ENCODE measurements around the gene YIPF5. TPM values are rescaled to one million over a fixed set of nuclear protein-coding genes. Genes with fewer than 3 reads are reported as not detected.

YIPF5 gene
- total RNA-seq, 4 donors from 2014 or later: 29.4 to 49.7 (median 37.8) TPM

- WGBS, 2 donors: 74 to 89% methylated on average over 4 of the region's 4 CpGs
- intact Hi-C loops (cut with DNase I): no loop called here
- Histone ChIP-seq H3K4me3 (no peak overlapping the region), H3K36me3 (no peaks in the 10 kb centered on the region), H3K9me3 (no peaks in the 10 kb centered on the region), H3K27me3 (no peaks in the 10 kb centered on the region), H3K27ac (no peak overlapping the region), H3K4me1 (peaks cover 0 to 6% (median 5%) of the 10 kb centered on the region in 3 donors)
- TF ChIP-seq CTCF (IDR thresholded peaks at IDR 0.05) (no peak), POLR2A (IDR thresholded peaks at IDR 0.05) (no peak)
- no peak for DNase-seq
Measured at GRCh38 chr5:144130306-144130705, 40.2 kb downstream of the YIPF5 start.

GRCh38 chr5:144128844-144129243 is 41.6 kb downstream of the YIPF5 start:
- DNase-seq: no peak
- TF ChIP-seq POLR2A (IDR thresholded peaks at IDR 0.05) (no peak), CTCF (IDR thresholded peaks at IDR 0.05) (no peak)
- H3K4me1 ChIP-seq: peaks cover 0 to 15% (median 5%) of the 10 kb centered on the region in 3 donors
- no peaks in the 10 kb centered on the region for H3K27me3 ChIP-seq
- H3K9me3 ChIP-seq: no peaks in the 10 kb centered on the region
- no peak overlapping the region for H3K4me3 ChIP-seq
- intact Hi-C loops (cut with DNase I): no loop called here
- H3K36me3 ChIP-seq: no peaks in the 10 kb centered on the region
- no peak overlapping the region for H3K27ac ChIP-seq
- 90 to 91% methylated on average over 3 to 4 of the region's 4 CpGs for WGBS, 2 donors

GRCh38 chr5:144126707-144127106 is 43.8 kb downstream of the YIPF5 start:
- WGBS, 2 donors: 71 to 80% methylated on average over 4 of the region's 4 CpGs
- TF ChIP-seq CTCF (IDR thresholded peaks at IDR 0.05) (no peak), POLR2A (IDR thresholded peaks at IDR 0.05) (no peak)
- Histone ChIP-seq H3K27me3 (no peaks in the 10 kb centered on the region), H3K9me3 (no peaks in the 10 kb centered on the region), H3K4me3 (no peak overlapping the region), H3K36me3 (no peaks in the 10 kb centered on the region), H3K4me1 (peaks cover 0 to 24% (median 5%) of the 10 kb centered on the region in 3 donors), H3K27ac (no peak overlapping the region)
- no peak for DNase-seq
- intact Hi-C loops (cut with DNase I): no loop called here

- TF ChIP-seq CTCF (IDR thresholded peaks at IDR 0.05) (no peak), POLR2A (IDR thresholded peaks at IDR 0.05) (no peak)
- Histone ChIP-seq H3K27ac (no peak overlapping the region), H3K9me3 (no peaks in the 10 kb centered on the region), H3K4me1 (peaks cover 0 to 26% (median 5%) of the 10 kb centered on the region in 3 donors), H3K27me3 (no peaks in the 10 kb centered on the region), H3K4me3 (no peak overlapping the region), H3K36me3 (no peaks in the 10 kb centered on the region)
- 23 to 36% methylated on average over 4 of the region's 4 CpGs for WGBS, 2 donors
- DNase-seq: no peak
- intact Hi-C loops (cut with DNase I): no loop called here
Measured at GRCh38 chr5:144125163-144125726, 45.2 kb downstream of the YIPF5 start.

GRCh38 chr5:144122641-144123040 is 47.8 kb downstream of the YIPF5 start:
- TF ChIP-seq POLR2A (IDR thresholded peaks at IDR 0.05): no peak
- TF ChIP-seq CTCF (IDR thresholded peaks at IDR 0.05): no peak
- no peak for DNase-seq
- intact Hi-C loops (cut with DNase I): no loop called here
- peaks cover 0 to 26% (median 5%) of the 10 kb centered on the region in 3 donors for H3K4me1 ChIP-seq
- no peaks in the 10 kb centered on the region for H3K9me3 ChIP-seq
- H3K4me3 ChIP-seq: no peak overlapping the region
- WGBS, 2 donors: 63 to 79% methylated on average over 3 of the region's 3 CpGs
- H3K27ac ChIP-seq: no peak overlapping the region
- no peaks in the 10 kb centered on the region for H3K36me3 ChIP-seq
- no peaks in the 10 kb centered on the region for H3K27me3 ChIP-seq
